HG02938 (cell line): ENCODE measurements around the gene SPRR5.

Experiments
- ATAC-seq: cut with Tn5 transposase; IDR thresholded peaks from one replicate; pipeline ENCODE4 v1.9.1; 2021; ENCODE audit warnings: mild to moderate bottlenecking, moderate library complexity; ENCODE audit not compliant: unreplicated experiment

Gene SPRR5

GRCh38 chr1:152981146-152981871 is 34.3 kb downstream of the SPRR5 start:
- no peak for ATAC-seq

DNA sequence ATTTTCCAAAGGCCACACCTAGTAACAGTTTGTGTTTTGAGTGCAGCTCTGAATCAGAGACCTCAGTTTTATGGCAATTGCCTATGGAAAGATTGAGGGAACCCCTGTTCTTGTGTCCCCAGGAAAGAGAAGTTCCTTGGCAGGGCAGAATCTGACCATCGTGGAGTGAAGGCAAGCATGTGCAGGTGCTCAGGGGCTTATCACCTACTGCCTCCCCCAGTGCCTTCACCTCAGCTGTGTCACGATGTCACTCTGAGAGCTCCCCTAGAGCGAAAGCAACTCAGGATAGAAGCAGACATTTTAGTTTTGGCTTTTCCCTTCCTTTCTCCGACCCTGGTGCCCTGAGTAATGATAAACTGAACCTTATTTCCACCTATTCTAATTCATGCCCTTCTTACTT is 35.1 kb downstream of the SPRR5 start:
- ATAC-seq: no peak

GRCh38 chr1:152983234-152983633 is 36.2 kb downstream of the SPRR5 start:
- no peak for ATAC-seq

GRCh38 chr1:152983743-152984142 is 36.7 kb downstream of the SPRR5 start, which contains the start of gene SPRR1A:
TSS of gene SPRR1A (plus strand) at chr1:152984081. CDS start at chr1:152985231, 1,150 bp downstream.
- no peak for ATAC-seq

DNA sequence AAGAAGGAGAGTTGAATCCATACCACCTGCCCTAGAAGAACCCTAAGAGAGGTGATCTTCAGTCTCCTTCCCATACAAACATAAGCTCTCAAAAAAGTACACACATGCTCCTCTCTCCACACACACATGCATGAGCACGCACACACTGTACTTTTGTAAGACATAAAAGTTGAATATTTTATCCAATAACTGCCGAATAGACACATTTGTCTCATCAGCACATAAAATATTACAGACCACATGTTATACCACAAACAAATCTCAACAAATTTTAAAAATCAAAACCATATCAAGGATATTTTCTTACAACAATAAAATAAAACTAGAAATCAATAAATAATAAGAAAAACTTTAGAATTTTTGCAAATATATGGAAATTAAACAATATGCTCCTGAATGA is 39.6 kb downstream of the SPRR5 start:
- no peak for ATAC-seq

DNA sequence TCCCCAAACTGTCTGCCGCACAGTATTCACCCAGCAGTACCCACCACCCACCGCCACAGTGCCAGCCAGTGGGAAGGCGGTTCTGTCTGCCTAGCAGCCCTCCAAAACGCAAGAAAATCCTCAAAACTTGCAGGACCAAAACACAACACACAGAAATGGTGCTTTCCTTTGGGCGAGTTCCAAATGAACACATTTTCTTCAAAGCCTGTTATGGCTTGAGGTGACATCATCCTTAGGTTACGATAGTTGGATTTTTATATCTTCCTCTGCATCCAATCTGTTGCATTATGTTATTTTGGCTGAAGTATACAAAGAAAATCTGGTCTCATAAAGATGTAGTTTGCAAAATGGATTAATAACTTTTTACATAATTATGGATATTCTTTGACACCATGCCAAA is 46.2 kb downstream of the SPRR5 start:
- ATAC-seq: no peak

- ATAC-seq: no peak
These were observed 48.8 kb downstream of the SPRR5 start for GRCh38 chr1:152995842-152996241.

DNA sequence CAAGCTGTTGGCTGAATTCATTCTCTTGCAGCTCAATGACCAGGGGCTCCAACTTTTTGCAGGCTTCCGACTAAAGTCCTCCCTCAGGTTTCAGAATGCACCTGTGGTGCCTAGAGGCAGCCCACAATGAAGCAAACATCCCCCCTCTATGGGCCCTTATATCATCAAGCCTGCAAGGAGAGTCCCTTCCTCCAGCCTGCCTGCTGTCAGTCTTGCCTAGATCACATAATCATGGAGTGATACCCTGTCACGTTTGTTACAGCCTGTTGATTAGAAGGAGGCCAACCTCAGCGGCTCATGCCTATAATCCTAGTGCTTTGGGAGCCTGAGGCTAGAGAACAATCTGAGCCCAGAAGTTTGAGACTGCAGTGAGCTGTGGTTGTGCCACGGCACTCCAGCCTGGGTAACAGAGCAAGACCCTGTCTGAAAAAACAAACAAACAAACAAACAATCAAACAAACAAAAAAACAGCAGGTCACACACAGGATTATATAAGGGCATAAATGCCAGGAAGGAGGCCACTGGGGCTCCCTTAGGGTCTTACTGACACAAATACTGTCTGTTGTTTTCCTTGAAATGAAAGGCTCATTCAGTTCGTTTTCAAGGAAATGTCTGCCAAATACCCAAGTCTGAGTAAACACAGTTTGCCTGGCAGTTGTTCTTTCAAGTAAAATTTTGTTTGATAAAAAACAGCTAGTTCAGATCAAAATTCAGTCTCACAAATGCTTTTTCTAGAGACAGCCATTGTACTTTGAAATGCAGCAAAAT is 49.8 kb downstream of the SPRR5 start:
- no peak for ATAC-seq

GRCh38 chr1:152997901-152998300 is 50.9 kb downstream of the SPRR5 start:
- no peak for ATAC-seq

DNA sequence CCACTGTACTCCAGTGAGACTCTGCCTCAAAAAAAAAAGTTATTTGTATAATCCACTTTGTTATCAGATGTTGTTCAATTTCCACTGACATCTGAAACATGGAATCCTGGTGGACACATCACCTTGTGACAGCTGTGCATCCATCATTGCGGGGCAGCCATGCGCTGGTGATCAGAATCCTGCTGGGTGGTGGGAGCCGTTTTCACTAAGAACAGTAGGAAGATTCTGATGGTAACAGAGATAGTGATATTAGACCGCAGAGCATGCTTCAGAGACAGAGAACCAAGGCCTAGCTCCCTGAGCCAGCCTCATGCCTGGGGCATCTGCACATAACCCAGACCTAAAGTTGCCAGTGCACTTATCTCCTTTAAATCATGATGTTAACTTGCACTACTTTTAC is 51.5 kb downstream of the SPRR5 start:
- no peak for ATAC-seq
